RWPE2 (cell line): ENCODE results near the gene PPID.
"Not testable (repeated sequence)": the region's sequence is repeated elsewhere in the genome, so short reads cannot be mapped to it uniquely, and the experiment has no call there.

Source experiments
- ATAC-seq: fragments of 200-7000 bp; cut with Tn5 transposase; 3 replicates; pipeline ENCODE4 v1.9.1; 2021; ENCODE audit warnings: low read depth
- DNase-seq: peaks from one replicate; pipeline ENCODE4 v3.0.0-alpha.2; 2020; ENCODE audit warnings: low spot score
- H3K27ac ChIP-seq: fragments of 450-650 bp; 2 replicates; pipeline ENCODE4 v1.5.1; 2017; ENCODE audit warnings: mild to moderate bottlenecking; ENCODE audit not compliant: poor library complexity, severe bottlenecking
- H3K27me3 ChIP-seq: fragments of 250-450 bp; sonication (Bioruptor Pico); 2 replicates; pipeline ENCODE4 v1.5.1; 2021; ENCODE audit warnings: mild to moderate bottlenecking, moderate library complexity; ENCODE audit not compliant: insufficient read depth, poor library complexity, severe bottlenecking
- H3K36me3 ChIP-seq: fragments of 250-450 bp; sonication (Bioruptor Pico); 2 replicates; pipeline ENCODE4 v1.5.1; 2020; ENCODE audit warnings: low read depth, mild to moderate bottlenecking, moderate library complexity
- H3K4me1 ChIP-seq: fragments of 250-450 bp; sonication (Bioruptor Pico); 2 replicates; pipeline ENCODE4 v1.5.1; 2021; ENCODE audit warnings: mild to moderate bottlenecking, moderate library complexity; ENCODE audit not compliant: insufficient read depth, poor library complexity, severe bottlenecking
- H3K4me3 ChIP-seq: fragments of 250-450 bp; sonication (Bioruptor Pico); 2 replicates; pipeline ENCODE4 v1.5.1; 2021; ENCODE audit warnings: mild to moderate bottlenecking, moderate library complexity; ENCODE audit not compliant: severe bottlenecking
- H3K9me3 ChIP-seq: fragments of 250-450 bp; sonication (Bioruptor Pico); 2 replicates; pipeline ENCODE4 v1.5.1; 2021; ENCODE audit warnings: mild to moderate bottlenecking, moderate library complexity; ENCODE audit not compliant: severe bottlenecking

The PPID gene

GRCh38 chr4:158663255-158663654 lies 59.9 kb downstream of the PPID start:
- not testable (repeated sequence) for H3K4me1 ChIP-seq, H3K27me3 ChIP-seq, ATAC-seq, H3K36me3 ChIP-seq, H3K27ac ChIP-seq, H3K4me3 ChIP-seq, DNase-seq, H3K9me3 ChIP-seq
